ENCODE results near the gene CD177.
"Not testable (repeated sequence)": the region's sequence is repeated elsewhere in the genome, so short reads cannot be mapped to it uniquely, and the experiment has no call there.

Gene CD177, protein sequence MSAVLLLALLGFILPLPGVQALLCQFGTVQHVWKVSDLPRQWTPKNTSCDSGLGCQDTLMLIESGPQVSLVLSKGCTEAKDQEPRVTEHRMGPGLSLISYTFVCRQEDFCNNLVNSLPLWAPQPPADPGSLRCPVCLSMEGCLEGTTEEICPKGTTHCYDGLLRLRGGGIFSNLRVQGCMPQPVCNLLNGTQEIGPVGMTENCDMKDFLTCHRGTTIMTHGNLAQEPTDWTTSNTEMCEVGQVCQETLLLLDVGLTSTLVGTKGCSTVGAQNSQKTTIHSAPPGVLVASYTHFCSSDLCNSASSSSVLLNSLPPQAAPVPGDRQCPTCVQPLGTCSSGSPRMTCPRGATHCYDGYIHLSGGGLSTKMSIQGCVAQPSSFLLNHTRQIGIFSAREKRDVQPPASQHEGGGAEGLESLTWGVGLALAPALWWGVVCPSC

DNA sequence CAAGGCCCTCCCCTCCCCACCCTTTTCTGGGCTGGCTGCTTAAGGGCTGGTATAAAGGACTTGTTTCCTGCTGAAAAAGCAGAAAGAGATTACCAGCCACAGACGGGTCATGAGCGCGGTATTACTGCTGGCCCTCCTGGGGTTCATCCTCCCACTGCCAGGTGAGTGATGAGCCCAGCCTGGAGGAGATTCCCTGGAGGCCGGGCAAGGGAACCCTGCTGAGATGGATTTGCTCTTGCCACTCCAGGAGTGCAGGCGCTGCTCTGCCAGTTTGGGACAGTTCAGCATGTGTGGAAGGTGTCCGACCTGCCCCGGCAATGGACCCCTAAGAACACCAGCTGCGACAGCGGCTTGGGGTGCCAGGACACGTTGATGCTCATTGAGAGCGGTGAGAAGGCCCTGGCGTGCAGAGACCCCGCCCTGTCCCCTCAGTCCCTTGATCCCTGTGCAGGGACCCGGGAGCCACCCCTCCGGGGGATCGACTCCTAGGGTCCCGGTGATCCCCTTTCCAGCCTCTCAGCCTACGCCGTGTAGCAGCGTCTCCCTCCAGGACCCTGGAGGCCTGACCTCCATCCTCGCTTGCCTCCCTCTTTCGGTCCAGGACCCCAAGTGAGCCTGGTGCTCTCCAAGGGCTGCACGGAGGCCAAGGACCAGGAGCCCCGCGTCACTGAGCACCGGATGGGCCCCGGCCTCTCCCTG, at the start of gene CD177:
TSS of gene CD177 (plus strand) at position 81 of the 699 bp plus-strand sequence. CDS start at position 110, 29 bp downstream.
- no peak for DNase-seq

DNA sequence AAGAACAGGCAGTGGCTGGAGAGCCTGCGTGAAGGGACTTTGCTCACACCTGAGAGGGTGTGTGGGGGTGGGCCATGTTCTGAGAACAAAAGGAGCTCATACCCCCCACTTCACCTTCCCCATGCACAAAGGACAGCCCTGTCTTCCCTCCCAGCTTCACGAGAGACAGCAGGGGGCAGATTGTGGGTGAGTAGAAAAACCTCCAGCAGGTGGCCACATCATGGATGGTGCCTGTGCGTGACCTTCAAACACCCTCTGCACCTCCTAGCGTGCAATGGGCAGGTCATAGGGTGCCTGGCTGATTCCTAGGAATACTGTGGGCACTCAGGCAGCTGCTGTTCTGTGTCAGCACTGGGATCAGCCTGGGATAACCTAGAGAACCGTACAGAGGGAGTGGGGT, 47.8 kb upstream of the CD177 start:
- no peak for DNase-seq

DNA sequence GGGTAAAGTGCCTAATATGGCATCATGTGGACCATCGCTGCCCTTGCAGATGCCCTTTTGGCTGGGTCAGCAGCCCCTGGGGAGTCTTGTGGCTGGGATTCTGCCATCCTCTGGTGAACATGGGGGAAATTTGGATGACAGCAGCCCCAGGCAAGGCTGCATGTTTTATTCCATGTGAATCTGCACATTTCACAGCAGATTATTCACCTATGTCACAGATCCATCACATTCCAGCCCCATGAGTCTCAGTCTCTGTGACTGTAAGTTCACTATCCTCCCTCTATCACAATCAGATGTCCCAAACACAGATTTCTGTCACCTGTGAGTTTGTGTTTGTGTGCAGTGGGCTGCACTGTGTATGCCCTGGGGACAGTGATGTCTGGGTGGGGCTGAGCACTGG, 47.4 kb upstream of the CD177 start:
- no peak for DNase-seq

DNA sequence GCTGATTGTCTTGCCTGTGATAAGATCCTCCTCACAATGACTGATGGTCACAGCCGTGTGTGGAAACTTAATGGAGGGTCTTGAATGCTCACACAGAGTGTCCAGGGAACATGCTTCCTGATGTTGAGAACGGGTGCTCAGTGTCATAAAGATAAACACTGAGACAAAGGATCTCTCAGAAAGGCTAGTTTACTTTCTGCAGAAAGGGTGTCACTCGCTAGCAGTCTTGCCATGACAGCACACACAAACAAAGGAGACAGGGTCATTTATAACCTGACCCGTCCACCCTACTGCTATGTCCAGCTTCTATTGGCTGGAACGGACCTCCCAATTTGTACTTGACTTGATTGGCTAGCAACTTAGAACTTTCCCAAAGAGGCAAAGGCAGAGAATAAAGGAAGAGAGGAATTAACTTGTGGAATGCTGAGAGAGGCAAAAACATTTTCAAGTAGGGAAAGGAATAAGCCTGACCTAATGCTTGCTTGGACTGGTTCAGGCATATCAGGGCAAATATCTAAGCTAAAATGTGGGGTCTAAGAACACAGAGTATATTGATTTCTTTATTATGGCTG, 45.2 kb upstream of the CD177 start:
- DNase-seq: no peak

DNA sequence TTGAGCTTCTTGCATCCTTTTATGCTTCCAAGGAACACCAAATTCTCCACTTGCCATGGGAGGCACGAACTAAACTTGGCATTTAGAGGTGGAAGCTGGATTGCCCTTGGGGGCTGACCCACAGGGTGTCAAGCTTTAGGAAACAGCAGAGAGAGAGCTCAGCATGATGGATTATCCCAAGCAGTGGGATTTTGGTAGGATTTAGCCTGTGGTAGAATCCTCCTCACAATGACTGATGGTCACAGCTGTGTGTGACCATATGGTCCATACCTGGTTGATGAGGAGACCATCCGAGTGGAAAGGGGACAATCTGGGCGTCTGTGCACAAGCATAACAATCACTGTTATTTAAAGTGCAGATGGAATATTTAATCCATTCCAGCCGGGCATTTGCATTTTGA, 44.0 kb upstream of the CD177 start:
- no peak for DNase-seq

DNA sequence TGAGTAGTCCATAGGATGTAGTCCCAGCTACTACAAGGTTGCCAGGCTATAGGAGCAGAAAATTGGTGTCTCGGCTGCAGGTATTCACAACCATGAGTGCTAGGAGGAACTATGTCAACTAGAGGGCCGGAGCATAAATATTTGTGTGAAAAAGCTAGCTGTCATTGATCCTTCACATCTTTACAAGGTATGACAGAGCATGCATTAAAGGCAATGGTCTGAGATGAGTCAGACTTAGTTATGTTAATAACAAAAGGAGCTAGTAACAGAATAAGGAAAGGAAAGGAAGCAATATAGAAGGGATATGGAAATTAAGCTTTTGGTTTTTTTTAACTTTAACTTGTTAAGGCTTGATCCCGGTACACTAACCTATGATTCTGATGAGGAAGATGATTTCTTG, 43.3 kb upstream of the CD177 start:
- DNase-seq: no peak

DNA sequence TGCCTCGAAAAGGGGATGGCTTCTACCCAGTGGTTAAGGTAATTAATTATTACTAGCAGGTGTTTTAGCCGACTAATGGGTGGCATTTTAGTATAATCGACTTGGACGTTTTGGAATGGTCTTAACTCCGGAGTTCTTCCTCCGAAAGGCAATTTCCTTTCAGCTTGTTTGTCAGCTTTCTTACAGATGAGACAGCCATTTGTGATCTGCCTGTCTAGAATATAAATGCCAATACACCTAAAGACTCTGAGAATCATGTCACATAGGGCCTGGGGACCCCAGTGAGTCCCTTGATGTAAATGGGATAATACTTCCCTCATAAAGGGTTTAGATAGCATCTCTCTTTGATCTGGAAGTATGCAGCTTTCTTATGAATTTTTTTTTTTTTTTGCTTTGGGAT, 42.2 kb upstream of the CD177 start:
- no peak for DNase-seq

DNA sequence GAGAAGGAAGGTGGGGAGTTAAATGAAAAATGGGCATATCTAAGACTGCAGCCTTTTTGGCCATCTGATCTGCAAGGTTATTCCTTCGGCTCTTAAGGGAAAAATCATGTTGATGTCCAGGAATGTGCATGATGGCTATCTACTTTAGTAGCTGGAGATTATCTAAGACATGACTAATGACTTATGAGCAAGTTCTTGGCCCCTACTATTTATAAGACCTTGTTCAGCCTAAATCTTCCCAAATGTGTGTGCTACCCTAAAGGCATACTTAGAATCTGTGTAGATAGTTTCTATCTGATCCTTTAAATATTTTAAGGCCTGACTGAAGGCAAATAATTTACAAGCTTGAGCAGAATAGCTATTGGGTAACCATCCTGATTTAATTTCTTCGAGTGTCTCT, 41.8 kb upstream of the CD177 start:
- DNase-seq: no peak

DNA sequence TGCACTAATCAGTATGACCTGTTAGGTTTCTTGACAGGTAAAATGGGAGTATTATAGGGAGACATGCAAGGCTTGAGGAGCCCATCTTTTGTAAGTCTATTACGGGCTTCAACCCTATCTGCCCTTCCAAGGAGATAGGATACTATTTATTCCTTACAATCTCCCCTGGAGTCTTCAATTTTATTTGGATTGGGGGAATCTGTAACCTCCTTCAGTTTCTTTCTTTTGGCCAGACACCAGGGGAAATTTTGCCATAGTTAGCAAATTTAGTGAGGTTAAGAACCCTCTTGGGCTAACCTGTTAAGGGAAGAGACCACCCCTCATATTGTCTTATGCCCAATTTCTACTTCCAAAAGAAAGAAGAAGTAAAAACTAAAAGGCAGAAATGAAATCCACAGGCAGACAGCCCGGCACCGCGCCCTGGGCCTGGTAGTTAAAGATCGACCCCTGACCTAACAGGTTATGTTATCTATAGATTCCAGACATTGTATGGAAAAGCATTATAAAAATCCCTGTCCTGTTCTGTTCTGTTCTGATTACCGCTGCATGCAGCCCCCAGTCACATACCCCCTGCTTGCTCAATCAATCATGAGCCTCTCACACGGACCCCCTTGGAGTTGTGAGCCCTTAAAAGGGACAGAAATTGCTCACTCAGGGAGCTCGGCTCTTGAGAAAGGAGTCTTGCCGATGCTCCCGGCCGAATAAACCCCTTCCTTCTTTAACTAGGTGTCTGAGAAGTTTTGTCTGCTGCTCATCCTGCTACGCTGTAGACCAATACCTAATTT, 39.6 kb upstream of the CD177 start:
- no peak for DNase-seq

DNA sequence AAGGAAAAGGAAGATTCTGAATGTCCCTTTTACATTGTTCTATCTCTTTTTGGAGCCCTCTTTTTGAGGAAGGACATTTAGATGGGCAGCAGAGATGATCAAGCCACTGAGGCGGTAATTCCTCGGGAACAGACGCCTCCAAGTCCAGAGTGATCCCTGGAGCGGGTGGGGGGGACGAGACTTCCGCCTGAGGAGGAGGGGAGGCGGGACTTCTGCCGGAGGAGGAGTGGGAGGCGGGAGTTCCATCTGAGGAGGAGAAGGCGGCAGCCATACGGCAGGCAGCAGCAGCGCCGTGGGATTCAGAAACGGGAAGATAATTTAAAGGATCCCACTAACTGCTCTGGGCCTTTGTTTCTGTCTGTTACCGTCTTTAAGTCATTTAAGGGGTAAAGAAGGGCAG, 37.6 kb upstream of the CD177 start:
- DNase-seq: no peak

DNA sequence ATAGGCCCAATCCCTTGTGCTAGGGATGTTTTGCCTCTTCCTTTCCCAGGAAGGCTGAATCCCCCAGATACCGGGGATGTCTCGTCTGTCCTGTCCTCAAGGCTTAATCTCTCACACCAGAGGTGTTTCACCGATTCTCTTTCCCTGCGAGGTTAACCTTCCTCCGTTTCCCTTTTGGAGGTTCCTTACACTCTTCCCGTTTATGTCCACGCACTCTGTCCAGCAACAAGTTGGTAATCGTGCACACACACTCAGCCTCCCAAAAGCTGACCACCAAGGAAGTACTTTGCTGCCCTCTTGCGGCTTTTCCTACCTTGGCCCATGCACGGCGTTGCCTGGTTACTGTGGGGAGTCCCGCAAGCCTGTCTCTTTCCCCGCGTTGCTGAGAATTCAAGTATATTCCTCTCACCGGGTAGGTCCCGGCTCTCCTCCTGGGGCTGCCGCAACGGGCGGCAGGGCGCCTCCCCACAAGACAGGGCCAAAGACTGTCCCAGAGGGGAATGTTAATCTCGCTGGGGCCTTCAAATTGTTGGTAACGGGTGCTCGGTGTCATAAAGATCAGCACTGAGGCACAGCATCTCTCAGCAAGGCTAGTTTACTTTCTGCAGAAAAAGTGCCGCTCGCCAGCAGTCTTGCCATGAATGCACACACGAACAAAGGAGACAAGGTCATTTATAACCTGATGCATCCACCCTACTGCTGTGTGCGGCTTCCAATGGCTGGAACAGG, 36.7 kb upstream of the CD177 start:
- DNase-seq: no peak

DNA sequence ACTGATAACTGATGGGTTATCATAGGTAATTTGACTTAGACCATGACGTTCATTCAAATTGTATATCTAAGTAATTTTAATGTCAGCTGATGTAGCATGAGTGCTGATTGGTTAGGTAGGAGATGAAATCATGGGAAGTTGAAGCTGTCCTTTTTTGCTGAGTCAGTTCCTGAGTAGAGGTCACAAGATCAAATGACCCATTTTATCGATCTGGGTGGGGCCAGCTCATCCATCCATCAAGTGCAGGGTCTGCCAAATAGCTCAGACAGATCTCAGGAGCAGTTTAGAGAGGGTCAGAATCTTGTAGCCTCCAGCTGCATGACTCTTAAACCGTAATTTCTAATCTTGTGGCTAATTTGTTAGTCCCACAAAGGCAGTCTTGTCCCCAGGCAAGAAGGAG, 35.3 kb upstream of the CD177 start:
- no peak for DNase-seq

DNA sequence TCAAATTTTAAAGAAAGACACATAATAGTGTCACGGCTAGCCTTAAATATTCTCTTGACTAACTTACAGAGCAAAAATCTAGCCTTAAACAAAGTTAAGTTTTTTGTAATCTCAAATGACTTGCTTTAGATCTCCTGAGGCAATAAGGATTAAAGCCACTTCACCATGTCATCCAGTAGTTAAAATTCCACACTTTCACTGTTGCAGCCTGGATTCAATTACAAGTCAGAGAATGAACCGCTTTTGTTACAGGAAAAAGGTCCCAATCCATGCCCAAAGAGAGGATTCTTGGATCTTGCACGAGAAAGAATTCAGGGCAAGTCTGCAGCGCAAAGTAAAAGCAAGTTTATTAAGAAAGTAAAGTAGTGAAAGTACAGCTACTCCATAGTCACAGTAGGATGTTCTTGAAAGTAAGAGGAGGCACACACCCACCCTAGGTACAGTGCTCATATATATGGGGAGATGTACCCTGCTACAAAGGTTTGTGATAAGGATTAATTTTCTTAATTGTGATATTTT, 34.6 kb upstream of the CD177 start:
- no peak for DNase-seq

DNA sequence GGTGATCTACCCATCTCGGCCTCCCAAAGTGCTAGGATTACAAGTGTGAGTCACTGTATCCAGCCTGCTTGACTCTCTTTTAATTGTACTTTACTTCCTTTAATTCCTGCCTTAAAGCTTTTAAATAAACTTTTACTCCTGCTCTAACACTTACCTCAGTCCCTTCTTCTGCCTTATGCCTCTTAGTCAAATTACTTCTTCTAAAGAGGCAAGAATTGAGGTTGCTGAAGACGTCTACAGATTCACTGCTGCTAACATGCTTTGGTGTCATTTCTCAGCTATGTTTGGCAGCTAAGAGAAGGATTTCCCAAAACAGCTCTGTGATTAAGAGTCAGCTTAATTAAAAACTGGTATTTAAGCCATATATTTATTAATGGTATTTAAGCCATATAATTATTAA, 32.9 kb upstream of the CD177 start:
- DNase-seq: no peak

DNA sequence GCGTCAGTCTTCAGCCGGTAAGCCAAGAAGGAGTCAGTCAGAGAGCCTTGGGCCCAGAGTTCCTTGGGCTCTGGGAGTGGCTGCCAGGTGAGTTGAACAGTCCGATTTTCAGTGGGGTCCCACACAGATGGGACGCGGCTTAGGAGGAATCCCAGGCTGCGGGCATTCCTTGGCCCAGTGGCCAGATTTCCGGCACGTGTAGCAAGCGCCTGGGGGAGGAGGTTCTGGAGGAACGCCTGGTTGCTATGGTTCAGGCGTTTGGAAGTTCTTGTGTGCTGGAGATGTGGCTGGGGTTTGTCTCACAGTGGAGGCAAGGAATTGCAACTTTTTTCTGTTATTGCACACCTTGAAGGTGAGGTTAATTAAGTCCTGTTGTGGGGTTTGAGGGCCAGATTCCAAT, 26.7 kb upstream of the CD177 start:
- DNase-seq: not testable (repeated sequence)

DNA sequence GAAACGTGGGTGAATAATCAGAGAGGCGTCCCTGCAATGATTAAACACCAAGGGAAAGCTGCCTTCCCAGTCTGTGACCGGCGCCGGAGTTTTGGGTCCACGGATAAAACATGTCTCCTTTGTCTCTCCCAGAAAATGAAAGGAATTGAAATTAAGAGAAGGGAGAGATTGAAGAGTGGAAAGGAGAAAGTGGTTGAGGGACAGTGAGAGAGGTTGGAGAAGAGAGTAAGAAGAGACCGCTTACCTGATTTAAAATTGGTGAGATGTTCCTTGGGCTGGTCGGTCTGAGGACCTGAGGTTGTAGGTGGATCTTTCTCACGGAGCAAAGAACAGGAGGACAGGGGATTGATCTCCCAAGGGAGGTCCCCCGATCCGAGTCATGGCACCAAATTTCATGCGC, 24.9 kb upstream of the CD177 start:
- DNase-seq: not testable (repeated sequence)

DNA sequence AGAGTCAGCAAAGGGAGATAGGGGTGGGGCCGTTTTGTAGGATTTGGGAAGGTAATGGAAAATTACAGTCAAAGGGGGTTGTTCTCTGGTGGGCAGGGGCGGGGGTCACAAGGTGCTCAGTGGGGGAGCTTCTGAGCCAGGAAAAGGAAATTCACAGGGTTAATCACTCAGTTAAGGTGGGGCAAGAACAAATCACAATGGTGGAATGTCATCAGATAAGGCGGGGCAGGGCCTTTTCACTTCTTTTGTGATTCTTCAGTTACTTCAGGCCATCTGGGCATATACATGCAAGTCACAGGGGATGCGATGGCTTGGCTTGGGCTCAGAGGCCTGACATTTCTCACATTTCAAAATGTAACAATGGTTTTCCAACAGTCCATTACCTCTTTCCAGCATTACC, 24.4 kb upstream of the CD177 start:
- DNase-seq: not testable (repeated sequence)

DNA sequence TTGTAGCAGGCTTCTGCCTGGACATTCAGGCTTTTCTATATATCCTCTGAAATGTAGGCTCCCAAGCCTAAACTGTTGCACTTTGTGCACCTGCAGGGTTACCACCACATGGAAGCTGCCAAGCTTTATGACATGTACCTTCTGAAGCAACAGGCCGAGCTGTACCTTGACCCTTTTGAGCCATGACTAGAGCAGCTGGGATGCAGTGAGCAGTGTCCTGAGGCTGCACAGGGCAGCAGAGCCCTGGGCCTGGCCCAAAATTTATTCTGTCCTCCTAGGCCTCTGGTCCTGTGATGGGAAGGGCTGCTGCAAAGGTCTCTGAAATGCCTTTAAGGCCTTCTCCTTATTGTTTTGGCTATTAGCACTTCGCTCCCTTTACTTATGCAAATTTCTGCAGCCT, 23.5 kb upstream of the CD177 start:
- DNase-seq: no peak

DNA sequence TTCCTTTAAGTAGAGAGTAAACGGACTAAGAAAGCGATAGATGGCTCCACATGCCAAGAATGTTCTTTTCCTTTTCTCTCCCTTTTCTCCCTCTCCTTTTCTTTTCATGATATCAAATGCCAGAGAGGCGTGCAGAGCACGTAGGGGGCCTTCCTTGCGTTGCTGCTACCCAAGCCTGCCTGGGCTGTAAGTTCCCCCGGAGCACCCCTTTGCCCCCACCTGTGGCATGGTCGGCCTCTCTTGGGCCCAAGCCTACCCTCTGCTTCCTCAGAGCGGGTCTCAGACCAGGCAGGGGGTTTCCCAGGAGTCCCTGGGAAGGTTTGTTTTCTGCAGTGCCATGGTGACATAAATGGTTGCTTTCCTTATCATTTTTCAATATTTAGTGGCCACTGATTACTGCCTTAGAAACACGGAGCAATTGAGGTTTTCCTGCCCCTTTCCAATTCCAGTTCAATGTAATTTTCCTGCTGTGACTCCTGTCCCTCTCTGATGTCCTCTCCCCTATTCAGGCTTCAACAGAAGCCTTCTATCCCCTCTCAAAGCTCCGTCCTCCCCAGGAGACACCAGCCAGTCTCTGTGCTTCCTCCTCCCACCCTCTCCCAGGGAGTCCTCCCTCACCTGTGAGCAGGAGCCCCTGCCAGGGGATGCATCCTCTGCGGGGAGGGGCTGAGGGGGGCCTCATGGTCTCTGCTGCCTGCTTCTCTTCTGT, 22.6 kb upstream of the CD177 start:
- DNase-seq: no peak

DNA sequence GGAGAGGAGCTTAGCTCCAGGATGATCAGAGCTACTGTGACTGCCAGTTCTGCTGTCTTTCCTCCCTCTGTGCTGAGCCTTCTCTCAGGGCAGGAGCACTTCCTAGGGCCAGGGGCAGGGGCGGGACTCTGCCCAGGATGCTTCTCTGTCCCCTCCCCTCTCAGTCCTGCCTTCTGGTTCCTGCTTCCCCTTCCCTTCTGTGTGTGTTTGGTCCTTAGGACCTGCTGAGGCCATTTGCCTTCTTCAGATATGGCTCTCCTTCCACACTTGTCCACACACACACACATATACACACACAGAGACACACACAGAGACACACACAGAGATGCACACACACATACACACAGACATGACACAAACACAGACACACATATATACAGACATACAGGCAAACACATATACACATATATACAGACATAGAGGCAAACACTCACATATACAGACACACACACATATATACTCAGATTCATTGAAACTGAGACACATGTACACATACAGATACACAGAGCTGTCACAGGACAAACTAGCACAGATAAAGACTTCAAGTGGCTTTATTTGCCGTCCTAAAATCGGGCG, 22.0 kb upstream of the CD177 start:
- no peak for DNase-seq
